WI38 (cell line): Measurements from ENCODE around the gene ATMIN.

Experiments used
- H3K4me3 ChIP-seq: 2 replicates; pipeline ENCODE4 v1.5.1; 2011; ENCODE audit warnings: low read depth, mild to moderate bottlenecking, control low read depth, low read length
- TF ChIP-seq, protein P1 (sequence below): IDR thresholded peaks from 2 replicates; pipeline ENCODE4 v1.5.1; 2012; ENCODE audit warnings: low read depth, mild to moderate bottlenecking, control low read depth, low read length

ATMIN gene

DNA sequence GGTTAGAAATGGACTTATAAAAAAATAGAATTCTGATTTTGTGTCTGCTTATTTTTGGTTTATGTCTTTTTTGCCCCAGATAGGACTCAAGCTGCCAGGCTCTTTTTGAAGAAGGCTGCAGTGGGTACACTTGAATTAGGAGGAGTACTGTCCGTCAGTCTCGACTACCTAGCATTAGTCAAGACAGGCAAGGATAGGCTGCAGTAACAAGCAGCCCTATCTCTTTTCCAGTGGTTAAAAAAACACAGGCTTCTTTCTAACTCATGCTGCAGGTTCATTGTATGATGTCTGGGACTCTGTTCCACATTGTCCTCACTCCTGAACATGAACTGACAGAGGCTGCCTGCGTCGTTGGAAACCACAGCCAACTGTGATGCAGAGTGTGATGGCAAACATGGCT lies 33.4 kb downstream of the ATMIN start:
- TF ChIP-seq, protein P1, sequence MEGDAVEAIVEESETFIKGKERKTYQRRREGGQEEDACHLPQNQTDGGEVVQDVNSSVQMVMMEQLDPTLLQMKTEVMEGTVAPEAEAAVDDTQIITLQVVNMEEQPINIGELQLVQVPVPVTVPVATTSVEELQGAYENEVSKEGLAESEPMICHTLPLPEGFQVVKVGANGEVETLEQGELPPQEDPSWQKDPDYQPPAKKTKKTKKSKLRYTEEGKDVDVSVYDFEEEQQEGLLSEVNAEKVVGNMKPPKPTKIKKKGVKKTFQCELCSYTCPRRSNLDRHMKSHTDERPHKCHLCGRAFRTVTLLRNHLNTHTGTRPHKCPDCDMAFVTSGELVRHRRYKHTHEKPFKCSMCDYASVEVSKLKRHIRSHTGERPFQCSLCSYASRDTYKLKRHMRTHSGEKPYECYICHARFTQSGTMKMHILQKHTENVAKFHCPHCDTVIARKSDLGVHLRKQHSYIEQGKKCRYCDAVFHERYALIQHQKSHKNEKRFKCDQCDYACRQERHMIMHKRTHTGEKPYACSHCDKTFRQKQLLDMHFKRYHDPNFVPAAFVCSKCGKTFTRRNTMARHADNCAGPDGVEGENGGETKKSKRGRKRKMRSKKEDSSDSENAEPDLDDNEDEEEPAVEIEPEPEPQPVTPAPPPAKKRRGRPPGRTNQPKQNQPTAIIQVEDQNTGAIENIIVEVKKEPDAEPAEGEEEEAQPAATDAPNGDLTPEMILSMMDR, result no peak
- H3K4me3 ChIP-seq, result no peak overlapping the region

DNA sequence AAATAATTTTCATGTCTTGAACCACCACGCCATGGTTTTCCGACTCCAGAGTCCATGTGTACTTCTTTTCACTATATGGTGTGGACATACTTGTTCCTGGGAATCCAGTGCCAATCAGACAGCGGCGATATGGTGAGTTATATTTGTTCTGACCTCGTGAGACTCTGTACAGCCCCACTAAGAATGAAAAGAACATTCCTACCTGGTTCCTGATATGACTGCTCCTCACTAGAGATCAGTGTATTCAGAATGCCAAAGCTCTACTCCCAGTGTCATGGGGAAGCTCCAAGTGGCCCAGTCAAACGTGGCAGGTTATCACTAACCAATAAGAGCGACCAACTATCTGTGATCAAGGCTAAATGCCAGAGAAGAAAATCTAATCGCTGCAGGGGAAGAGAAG lies 35.3 kb downstream of the ATMIN start:
- TF ChIP-seq, protein P1, result no peak

DNA sequence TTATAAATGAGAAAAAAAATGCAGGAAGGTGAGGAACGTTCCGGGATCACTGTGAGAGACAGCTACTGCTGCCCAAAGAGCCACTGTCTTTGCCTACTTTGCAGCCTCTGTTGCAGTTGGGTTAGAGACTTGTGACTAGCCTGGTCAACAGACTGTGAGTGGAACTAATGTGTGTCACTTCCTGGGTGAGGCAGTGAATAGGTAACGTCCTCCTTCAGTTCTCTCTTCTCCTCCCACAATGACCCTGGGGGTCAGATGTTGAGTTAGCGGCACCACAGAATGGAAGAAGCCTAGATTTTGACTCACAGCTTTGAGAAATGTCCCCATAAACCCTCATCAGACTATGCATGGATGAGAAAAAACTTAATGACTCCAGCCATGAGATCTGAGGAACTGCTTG lies 36.2 kb downstream of the ATMIN start:
- TF ChIP-seq, protein P1, result no peak
- no peak overlapping the region for H3K4me3 ChIP-seq

More for the DNA sequence above, 35.3 kb downstream of the ATMIN start:
- no peak overlapping the region for H3K4me3 ChIP-seq

DNA sequence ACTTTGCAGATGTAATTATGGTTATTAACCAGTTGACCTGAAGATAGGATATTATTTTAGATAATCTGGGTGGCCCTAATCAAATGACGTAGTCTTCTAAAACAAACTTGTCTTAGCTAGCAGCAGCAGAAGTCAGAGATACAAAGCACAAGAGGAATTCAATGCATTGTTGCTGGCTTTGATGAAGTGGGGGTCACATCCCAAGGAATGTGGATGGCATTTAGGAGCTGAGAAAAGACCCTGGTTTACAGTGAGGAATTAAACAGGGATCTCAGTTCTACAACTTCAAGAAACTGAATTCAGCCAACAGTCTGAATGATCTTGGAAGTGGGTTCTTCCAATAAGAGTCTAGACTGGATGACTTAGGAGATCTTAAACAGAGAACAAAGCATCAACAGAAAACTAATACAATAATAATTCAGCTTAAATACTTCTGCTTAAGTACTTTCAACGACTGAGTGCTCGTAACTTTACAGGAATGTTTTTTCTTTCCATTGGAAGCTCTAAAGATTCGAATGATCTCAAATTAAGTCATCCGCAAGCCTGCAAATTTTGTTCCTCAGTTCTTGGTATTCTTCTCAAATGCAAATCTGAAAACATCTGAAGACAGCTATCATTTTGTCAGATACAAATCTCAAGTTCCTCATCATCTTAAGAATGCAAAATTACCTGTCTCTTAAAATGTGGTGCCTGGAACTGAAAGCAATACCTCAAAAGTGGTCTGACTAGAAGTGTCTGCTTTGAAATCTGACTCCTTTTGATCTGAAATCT lies 38.1 kb downstream of the ATMIN start:
- no peak overlapping the region for H3K4me3 ChIP-seq
- TF ChIP-seq, protein P1, result no peak

DNA sequence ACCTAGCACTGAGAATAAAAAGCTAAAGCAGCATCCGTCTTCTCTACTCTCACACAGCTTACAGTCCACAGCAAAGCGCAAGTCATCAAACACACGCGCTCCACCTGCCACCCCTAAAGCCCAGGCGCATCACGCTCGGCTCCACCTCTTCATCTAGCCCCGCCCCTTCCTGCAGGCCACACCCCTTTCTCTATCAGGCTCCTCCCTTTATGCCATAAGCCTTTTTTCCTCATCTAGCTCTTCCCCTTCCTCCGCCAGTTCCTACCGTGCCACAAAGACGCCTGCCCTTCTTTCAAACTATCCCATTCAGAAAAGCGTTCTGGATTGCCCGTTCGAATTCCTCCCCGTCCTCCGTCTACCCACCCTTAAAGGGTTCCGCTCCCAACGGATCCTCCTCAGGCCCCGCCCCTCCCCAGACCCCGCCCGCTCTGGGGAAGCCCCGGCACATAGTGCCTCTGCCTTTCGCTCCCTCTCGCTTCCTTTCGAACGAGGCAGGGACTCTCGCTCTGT lies 41.0 kb downstream of the ATMIN start:
- H3K4me3 ChIP-seq, result peak overlapping the region; percentile 77
- TF ChIP-seq, protein P1, result no peak

DNA sequence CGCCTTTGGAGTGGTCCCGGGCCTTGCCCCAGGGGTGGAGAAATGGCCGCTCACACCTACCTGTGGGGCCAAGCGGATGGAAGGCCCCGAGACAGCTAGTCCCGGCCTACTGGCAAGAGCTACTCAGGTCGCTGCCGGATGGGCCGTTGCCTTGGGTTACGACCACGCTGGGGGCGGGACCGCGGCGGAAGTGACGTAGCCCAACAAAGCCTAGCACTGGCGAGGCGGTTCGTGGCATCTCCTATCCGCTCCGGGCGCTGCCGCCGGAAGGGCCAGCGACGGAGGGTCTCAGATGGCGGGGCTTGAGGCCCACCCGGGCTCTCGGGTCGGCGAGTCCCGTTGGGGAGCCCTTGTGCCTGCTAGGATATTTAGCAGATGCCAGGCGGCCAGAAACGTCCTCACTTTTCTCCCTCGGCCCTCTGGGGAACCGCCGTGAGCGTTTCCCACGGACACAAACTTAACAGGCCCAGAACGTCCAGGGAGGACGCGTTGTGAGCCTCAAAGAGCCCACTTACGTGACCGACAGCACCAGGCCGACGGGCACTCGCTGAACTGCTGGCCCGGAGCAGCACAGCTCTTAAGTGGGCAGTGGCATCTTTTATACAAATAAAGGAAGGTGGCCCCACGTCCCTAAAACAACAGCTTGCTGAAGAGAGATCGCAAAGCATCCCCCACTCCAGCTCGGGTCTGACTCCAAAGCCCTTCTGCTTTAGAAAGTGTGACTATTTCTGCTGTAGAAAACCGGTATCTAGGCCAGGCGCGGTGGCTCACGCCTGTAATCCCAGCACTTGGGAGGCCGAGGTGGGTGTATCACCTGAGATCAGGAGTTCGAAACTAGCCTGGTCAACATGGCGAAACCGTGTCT lies 41.7 kb downstream of the ATMIN start, which contains the start of gene C16orf46:
Gene C16orf46, minus strand, starts transcription at position 163 of the 865 bp plus-strand sequence. CDS start 13,283 bp downstream, outside the sequence.
- TF ChIP-seq, protein P1, result no peak

More for the DNA sequence above, 41.7 kb downstream of the ATMIN start, which contains the start of gene C16orf46:
- H3K4me3 ChIP-seq, result peak within 1 kb of the TSS; percentile 77
